Muscle layer of duodenum (tissue), 2 donors: ENCODE measurements around the gene MFNG.

Experiments used
- H3K27ac ChIP-seq: one replicate; pipeline ENCODE4 v1.7.0; 2013; ENCODE audit warnings: mild to moderate bottlenecking, low read length
- H3K27me3 ChIP-seq: one replicate; pipeline ENCODE4 v1.7.0; 2013; ENCODE audit warnings: low read depth, mild to moderate bottlenecking, control low read depth, low read length
- H3K36me3 ChIP-seq, 2 donors: one replicate each; pipeline ENCODE4 v1.7.0; 2013; ENCODE audit warnings: low read length in 2 of 2, control low read depth in 1 of 2, mild to moderate bottlenecking in 1 of 2; ENCODE audit not compliant: insufficient read depth in 2 of 2, control insufficient read depth in 1 of 2
- H3K4me1 ChIP-seq, 2 donors: one replicate each; pipeline ENCODE4 v1.7.0; 2013; ENCODE audit warnings: low read length in 2 of 2, mild to moderate bottlenecking in 2 of 2, control low read depth in 1 of 2, moderate library complexity in 1 of 2; ENCODE audit not compliant: insufficient read depth in 2 of 2, control insufficient read depth in 1 of 2
- H3K4me3 ChIP-seq, 2 donors: one replicate each; pipeline ENCODE4 v1.7.0; 2013; ENCODE audit warnings: low read length in 2 of 2, low read depth in 1 of 2, mild to moderate bottlenecking in 1 of 2
- H3K9me3 ChIP-seq, 2 donors: one replicate each; pipeline ENCODE4 v1.7.0; 2013; ENCODE audit warnings: low read length in 2 of 2, control low read depth in 1 of 2, mild to moderate bottlenecking in 1 of 2; ENCODE audit not compliant: control insufficient read depth in 1 of 2
- donor health status: healthy.

The MFNG gene

DNA sequence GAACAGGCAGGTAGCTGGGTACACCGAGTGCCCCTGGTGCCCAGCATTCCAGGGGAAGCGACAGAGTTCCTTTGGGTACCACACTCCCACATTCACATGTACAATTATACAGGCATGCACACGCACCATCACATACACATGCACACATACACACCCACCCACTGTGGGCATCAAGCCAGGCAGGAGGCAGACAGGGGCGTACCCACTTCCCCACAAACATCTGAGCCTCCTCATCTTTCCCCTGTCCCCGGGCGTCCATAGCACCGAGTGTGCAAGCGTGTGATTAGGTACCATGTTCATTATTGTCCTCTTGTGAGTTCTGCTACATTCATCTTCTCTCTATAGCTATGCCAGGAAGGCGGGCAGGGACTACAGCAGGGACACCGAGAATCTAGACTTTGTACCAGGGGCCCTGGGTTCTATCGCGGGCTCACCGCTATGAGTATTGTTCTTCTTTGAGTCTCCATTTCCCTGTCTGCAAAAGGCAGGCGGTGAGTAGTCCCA is 35.1 kb upstream of the MFNG start:
- peaks cover 6 to 14% of the 10 kb centered on the region in 2 donors for H3K4me1 ChIP-seq
- no peak overlapping the region for H3K27ac ChIP-seq

DNA sequence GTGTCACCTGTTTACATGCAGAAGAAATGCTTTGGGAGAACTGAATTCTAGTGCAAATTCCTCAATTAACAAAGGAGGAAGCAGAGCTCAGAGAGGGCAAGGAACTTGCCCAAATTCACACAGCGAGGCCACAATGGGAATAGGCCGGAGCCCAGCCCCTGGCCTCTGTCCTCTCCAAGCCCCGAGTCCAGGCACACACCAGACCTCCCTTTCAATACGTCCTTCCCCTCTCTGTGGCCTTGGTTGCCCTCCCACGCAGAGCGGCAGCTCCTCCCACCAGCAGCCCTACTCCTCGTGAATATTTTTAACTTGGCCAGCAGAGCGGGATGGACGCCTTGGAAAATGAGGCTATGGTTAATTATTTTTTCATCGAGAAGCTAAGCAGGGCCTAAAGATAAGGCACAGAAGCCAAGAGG is 34.6 kb upstream of the MFNG start:
- H3K4me3 ChIP-seq = no peak overlapping the region
- H3K27me3 ChIP-seq = peaks cover 13% of the 10 kb centered on the region
- no peaks in the 10 kb centered on the region for H3K36me3 ChIP-seq
- no peaks in the 10 kb centered on the region for H3K9me3 ChIP-seq
- H3K27ac ChIP-seq = no peak overlapping the region
- H3K4me1 ChIP-seq = peaks cover 6 to 14% of the 10 kb centered on the region in 2 donors

More for the DNA sequence above, 35.1 kb upstream of the MFNG start:
- Histone ChIP-seq H3K27me3 (peaks cover 13% of the 10 kb centered on the region), H3K4me3 (no peak overlapping the region), H3K36me3 (no peaks in the 10 kb centered on the region), H3K9me3 (no peaks in the 10 kb centered on the region)

DNA sequence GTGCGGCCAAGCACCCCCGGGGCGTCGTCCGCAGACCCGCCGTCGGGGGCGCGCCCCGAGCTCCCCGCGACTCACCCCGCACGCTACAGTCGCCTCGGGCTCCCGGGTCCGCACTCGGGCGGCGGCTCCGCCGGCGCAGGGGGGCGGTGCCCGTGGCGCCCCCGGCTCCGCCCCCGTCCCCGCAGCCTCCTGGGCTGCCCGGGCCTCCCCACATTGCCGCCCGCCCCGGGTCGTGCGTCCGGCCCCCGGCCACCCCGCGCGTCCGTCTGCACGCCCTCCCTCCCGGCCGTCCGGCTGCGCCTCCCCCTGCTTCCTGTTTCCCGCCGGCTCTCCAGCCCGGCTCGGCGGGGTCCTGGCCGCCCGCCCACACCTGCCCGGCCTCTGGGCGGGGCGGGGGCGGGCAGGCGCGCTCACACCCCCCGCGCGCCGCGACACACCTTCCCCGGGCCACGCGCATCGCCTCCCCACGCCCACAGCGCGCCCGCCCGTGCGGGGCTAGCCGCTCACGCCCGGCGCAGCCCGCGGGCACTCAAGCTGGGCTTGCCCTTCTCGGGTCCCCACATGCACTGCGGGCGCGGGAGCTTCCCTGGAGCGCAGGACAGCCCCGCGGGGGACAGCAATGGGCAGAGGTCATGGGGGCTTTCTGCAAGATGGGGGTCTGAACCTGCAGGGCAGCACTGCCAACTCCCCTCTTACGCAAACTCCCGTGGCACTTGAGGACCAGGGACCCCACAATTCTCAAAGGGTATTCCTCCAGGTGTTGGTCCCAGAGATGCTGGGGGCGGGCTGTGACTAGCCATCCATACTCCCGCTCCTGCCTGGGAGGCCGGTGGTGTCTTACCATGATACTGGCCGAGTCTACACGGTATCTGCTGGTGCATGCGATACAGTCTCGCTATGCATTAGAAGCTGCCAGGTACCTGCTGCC is 33.3 kb upstream of the MFNG start, which contains the start of gene CARD10:
TSS of gene CARD10 (minus strand) at position 148 of the 928 bp plus-strand sequence. CDS start 215 bp downstream, outside the sequence.
- peak within 1 kb of the TSS; percentile 36 for H3K27ac ChIP-seq

DNA sequence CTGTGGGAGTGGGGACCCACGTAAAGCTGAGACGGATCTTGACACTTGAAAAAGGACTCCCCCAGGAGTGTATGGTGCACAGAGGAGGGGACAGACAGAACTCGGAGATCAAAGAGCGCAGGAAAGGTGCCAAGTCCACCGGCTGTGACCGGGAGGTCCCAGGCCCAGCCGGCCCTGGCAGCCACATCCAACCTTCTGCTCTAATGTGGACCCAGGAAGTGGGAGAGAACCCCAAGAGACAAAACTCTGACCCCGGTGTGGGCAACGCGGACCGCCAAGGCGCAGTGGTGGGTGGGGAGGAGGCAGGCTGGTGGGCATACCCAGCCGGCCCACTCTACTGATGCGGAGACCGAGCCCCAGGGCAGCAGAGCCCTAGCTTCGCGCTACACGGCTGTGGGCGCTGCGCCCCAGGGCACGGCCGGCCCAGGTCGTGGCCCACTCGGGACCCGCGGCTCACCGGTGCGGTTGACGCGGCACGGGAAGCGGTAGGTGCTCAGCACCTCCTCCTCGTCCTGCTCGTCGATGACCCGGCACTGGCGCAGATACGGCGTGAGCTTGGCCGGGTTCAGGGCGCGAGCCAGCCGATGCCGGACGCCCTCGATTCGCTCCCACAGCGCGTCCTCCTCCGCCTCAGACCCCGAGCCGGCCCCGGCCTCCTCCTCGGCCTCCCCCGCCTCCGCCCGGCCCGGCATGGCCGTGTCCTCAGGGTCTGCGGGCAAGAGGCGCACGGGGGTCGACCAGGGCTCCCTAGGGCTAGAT is 32.5 kb upstream of the MFNG start:
- H3K4me1 ChIP-seq = peaks cover 6 to 14% of the 10 kb centered on the region in 2 donors
- H3K27me3 ChIP-seq = peaks cover 13% of the 10 kb centered on the region
- no peaks in the 10 kb centered on the region for H3K9me3 ChIP-seq
- H3K4me3 ChIP-seq = peak overlapping the region; percentile 53 to 62
- H3K36me3 ChIP-seq = no peaks in the 10 kb centered on the region
- peak overlapping the region; percentile 36 for H3K27ac ChIP-seq

More for the DNA sequence above, 33.3 kb upstream of the MFNG start, which contains the start of gene CARD10:
- H3K27me3 ChIP-seq = peaks cover 13% of the 10 kb centered on the region
- peak within 1 kb of the TSS; percentile 53 to 62 for H3K4me3 ChIP-seq
- peaks cover 6 to 14% of the 10 kb centered on the region in 2 donors for H3K4me1 ChIP-seq
- H3K9me3 ChIP-seq = no peaks in the 10 kb centered on the region
- no peaks in the 10 kb centered on the region for H3K36me3 ChIP-seq

DNA sequence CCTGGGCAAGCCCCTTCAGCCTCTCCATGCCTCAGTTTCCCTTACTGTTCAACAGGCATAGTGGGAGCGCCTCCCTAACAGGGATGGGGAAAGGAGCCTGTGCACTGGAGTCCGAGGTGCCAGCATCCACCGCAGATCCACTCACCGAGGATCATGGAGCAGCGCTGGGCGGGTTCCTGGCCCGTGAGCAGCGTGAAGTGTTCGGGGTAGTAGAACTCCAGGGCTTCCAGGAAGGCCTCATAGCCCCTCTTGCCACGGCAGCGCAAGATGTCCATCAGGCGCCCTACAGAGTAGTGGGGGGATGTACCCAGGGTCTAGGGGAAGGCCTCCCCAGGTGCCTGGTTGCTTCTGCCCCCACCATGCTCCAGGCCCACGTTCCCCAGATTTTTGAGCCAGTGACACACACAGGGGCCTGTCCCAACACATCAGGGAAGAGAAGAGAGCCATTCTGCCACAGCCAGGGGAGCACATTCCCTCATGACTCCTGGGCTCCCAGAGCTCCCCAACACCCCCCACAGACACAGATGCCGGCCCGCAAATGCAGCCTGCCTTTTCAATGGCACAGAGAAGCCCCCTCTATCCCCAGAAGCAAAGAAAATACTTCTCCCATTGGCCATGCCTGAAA is 31.8 kb upstream of the MFNG start:
- Histone ChIP-seq H3K4me3 (peak overlapping the region; percentile 53 to 62), H3K27me3 (peaks cover 13% of the 10 kb centered on the region), H3K4me1 (peaks cover 6 to 14% of the 10 kb centered on the region in 2 donors), H3K27ac (peak overlapping the region; percentile 36), H3K36me3 (no peaks in the 10 kb centered on the region), H3K9me3 (no peaks in the 10 kb centered on the region)

DNA sequence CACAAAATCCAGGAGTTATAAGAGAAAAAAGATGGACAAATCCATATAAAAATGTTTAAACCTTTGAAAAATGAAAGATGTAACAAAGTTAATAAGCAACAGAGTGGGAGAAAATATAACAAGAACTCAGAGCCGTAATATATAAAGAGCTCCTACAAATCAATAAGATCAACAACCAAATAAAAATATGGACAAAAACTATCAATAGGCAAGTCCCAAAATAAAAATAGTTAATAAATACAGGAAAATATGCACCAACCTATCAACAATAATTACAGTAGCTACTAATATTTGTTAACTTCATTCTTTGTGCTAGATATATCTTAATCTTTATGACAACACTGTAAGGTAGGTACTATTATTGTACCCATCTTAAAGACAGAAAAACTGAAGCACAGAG is 30.3 kb upstream of the MFNG start:
- peaks cover 13 to 14% of the 10 kb centered on the region in 2 donors for H3K4me1 ChIP-seq
- peaks cover 13% of the 10 kb centered on the region for H3K27me3 ChIP-seq
- no peaks in the 10 kb centered on the region for H3K9me3 ChIP-seq
- no peaks in the 10 kb centered on the region for H3K36me3 ChIP-seq
- no peak overlapping the region for H3K4me3 ChIP-seq
- no peak overlapping the region for H3K27ac ChIP-seq

DNA sequence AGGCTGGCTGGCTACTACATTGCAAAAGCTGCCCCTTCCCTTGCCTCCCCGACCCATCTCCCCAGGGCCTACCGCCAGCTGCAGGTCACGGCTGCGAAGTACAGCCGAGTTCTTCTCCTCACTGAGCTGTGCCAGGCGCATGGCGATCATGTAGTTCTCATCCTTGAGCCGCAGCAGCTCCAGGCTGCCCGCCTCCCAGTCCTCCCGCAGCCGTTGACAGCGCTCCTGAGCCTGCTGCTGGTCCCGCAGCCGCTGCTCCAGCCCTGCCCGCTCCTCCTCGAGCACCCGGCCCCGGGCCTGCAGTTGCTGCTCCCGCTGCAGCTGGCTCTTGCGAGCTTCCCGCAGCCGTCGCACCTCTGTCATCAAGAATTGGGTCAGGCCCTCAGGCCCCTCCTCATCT is 29.7 kb upstream of the MFNG start:
- Histone ChIP-seq H3K36me3 (no peaks in the 10 kb centered on the region), H3K4me3 (no peak overlapping the region), H3K9me3 (no peaks in the 10 kb centered on the region), H3K27me3 (peaks cover 13% of the 10 kb centered on the region), H3K27ac (no peak overlapping the region), H3K4me1 (peaks cover 8 to 13% of the 10 kb centered on the region in 2 donors)

DNA sequence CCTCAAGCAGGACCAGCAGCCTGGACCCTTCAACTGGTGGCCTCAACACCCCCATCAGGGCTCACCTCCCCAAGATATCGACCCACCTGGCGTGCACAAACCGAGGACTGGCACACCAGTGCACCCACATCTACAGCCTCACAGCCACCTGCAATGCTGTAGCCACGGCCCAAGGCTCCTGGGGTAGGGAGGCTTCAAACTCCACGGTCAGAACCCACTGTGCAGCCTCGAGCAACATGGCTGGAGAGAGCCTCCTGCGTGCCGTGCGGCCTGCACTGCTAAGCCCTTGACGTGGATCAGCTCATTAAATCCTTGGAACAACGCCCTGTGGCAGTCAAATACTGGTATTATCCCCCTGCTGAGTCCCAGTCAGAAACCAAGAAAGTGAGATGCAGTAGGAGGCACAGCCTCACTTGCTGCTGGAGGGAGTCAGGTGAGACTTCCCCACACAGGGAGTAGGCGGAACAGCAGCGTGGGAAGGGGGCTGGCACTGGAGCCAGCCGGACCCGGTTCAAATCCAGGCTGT is 28.4 kb upstream of the MFNG start:
- H3K36me3 ChIP-seq = no peaks in the 10 kb centered on the region
- H3K4me3 ChIP-seq = no peak overlapping the region
- H3K9me3 ChIP-seq = no peaks in the 10 kb centered on the region
- peaks cover 6% of the 10 kb centered on the region for H3K27me3 ChIP-seq
- H3K4me1 ChIP-seq = peaks cover 6 to 11% of the 10 kb centered on the region in 2 donors
- H3K27ac ChIP-seq = no peak overlapping the region

DNA sequence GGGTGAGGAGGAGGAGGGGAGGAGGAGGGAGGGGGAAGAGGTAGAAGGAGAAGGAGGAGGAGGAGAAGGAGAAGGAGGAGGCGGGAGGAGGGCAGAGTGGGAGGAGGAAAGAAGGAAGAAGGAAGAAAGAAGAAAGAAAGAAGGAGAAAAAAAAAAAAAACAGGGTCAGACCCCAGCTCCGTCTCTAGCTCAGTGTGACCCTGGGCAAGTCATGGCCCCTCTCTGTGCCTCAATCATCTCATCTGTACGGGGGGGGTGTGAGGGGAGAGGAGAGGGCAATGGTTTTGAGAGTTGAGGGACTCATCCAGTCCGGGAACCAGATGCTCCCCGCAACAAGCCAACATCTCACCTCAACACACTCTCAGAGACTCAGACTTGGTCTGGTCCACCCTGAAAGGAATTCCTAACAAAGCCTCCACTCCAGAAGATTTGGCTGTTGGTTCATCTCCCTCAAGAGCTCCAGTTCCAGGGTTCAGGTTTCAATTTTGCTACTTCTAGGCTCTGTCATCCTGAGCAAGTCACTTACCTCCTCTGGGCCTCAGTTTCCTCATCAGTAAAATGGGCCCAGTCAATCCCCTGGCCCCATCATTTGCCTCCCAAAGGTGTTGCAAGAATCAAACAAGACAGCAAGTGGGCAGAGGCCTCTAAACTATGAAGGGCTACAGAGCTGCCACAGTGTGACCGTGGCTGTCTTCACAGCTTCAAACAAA is 25.4 kb upstream of the MFNG start:
- H3K4me3 ChIP-seq = no peak overlapping the region
- H3K27me3 ChIP-seq = no peaks in the 10 kb centered on the region
- H3K9me3 ChIP-seq = no peaks in the 10 kb centered on the region
- peak overlapping the region; percentile 46 for H3K27ac ChIP-seq
- H3K36me3 ChIP-seq = no peaks in the 10 kb centered on the region
- H3K4me1 ChIP-seq = peaks cover 7 to 14% of the 10 kb centered on the region in 2 donors

DNA sequence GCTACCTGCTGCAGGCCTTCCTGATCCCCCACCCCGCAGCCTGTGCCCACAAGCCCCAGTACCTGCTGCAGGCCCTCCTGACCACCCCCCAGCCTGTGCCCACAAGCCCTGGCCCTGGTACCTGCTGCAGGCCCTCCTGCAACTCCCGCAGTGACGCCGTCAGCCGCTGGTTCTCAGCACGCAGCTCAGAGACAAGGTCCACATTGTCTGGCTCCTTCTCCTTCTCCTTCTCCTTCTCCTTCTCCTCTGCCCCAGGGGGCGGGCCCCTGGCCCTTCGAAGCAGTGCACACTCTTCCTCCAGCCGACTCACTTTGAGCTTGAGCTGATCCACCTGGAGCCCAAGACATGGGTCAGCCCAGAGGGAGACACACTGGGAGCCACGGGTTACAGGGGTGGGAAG is 23.9 kb upstream of the MFNG start:
- H3K4me1 ChIP-seq = peaks cover 7 to 14% of the 10 kb centered on the region in 2 donors
- H3K27ac ChIP-seq = no peak overlapping the region
- no peaks in the 10 kb centered on the region for H3K9me3 ChIP-seq
- no peaks in the 10 kb centered on the region for H3K27me3 ChIP-seq
- no peak overlapping the region for H3K4me3 ChIP-seq
- H3K36me3 ChIP-seq = no peaks in the 10 kb centered on the region
